GM15510 (cell line): ENCODE data around the gene TANGO6.

Experiments used
- POLR2A ChIP-seq: IDR thresholded peaks from 3 replicates; pipeline ENCODE4 v1.6.1; 2011; ENCODE audit warnings: borderline replicate concordance; ENCODE audit not compliant: insufficient read length; ENCODE audit errors: extremely low read depth

The TANGO6 gene

DNA sequence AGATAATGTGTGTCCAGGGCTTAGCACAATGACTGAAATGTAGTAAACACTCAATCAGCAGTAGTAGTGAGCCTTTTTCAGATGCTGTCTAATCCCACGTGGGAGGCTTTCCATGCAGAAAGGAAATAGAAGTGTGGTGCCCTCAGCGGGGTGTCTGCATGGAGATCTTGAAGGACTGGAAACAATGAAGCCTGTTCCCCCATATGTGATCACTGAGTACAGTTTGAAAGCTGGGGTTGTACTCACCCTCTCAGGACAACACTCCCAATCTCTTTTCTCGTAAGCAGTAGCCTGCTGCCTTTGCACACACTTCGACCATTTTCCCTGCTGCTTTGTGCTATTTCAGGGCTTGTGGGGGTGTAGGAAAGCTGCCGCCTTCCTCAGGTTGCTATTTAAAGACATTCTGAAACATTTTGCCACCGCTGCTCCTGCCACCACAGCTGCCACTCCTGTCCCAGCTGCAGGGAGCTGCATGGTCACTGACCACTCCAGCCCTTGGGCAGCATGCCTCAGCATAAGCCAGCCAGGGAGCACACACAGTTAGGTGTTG, 221.5 kb downstream of the TANGO6 start:
- TF ChIP-seq POLR2A, result no peak

GRCh38 chr16:69069504-69069903, 226.2 kb downstream of the TANGO6 start:
- no peak for TF ChIP-seq POLR2A

- TF ChIP-seq POLR2A, result no peak
Measured at GRCh38 chr16:69071036-69071435, 227.7 kb downstream of the TANGO6 start.

GRCh38 chr16:69072640-69072974, 229.3 kb downstream of the TANGO6 start:
- TF ChIP-seq POLR2A, result no peak

DNA sequence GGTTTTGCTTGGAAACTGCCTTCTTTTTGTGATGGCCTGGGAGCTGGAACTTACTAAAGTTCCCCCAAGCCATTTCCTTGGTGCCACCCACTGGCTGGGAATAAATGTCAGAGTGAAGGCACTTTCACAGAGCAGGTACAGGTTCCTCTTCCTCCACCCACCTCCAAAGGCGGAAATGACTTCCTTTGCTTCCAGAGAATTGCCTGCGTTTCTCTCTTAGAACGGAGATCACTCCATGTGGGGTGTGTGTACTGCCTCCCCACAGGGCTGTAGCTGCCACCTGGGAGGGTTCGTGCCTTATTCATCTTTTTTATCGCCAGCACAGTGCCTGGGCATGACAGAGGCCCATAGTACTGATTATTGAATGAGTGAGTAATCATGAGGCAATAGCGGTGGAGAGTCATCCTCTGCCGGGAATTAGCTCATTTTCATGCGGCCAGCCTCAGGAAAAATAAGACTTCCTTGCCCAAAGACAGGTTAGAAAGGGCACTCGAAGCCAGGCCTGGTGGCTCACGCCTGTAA, 229.9 kb downstream of the TANGO6 start:
- no peak for TF ChIP-seq POLR2A

DNA sequence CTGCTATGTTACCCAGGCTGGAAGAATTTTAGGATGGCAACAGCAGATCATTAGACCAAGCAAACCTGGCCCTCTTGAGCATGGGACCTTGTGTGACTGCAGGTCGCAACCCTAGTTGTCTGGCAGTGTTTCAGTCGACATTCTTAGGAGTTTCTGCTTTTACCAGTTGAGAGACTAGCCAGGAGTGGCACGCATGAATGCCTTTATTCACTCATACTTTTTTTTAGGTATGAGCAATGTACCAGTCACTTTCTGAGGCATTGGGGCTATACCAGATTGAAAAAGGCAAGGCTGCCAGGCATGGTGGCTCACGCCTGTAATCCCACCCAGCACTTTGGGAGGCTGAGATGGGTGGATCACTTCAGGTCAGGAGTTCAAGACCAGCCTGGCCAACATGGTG, 233.9 kb downstream of the TANGO6 start:
- TF ChIP-seq POLR2A, result no peak

GRCh38 chr16:69078073-69078472, 234.7 kb downstream of the TANGO6 start:
- TF ChIP-seq POLR2A, result no peak

DNA sequence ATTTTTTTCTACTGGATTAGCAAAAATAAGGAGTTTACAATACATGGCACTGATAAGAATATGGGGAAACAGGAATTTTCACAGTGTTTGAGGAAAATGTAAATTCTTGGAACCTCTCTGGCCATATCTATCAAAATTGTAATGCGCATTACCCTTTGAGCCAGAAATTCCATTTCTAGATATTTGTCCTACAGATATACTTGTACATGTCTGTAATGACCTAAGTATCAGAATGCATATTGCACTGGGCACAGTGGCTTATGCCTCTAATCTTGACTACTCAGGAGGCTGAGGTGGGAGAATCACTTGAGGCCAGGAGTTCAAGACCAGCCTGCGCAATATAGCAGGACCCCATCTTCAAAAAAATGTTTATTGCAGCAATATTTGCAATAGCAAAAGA, 236.4 kb downstream of the TANGO6 start:
- no peak for TF ChIP-seq POLR2A

- no peak for TF ChIP-seq POLR2A
Measured at GRCh38 chr16:69083306-69083941, 240.1 kb downstream of the TANGO6 start.

- no peak for TF ChIP-seq POLR2A
Measured at GRCh38 chr16:69084289-69084688, 241.0 kb downstream of the TANGO6 start.

DNA sequence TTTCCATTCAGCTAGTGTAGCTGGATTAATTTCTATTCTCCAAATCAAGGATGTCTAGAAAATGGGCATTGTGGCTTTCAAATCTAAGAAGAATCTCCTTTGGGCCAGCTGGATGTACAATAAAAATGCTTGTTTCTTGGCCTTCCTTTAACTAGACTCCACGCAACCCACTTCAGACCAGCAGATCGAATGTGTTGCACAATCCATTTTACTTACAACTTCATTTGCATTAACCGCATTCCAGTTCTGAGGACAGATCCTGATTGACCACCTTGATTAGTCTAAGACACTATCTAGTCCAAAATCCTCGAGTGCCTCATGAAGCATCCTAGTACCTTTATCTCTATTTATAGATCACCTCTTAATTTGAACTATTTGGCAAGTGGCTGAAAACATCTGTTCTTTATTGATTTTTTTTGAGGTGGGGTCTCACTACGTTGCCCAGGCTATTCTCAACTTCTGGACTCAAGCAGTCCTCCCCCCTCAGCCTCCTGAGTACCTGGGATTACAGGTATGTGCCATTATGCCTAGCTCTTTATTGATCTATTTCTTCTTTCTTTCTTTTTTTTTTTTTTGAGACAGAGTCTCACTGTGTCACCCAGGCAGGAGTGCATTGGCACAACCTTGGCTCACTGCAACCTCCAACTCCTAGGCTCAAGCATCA, 241.8 kb downstream of the TANGO6 start:
- TF ChIP-seq POLR2A, result no peak

- TF ChIP-seq POLR2A, result no peak
Measured at GRCh38 chr16:69087161-69087581, 243.8 kb downstream of the TANGO6 start.

- TF ChIP-seq POLR2A, result no peak
Measured at GRCh38 chr16:69088684-69089083, 245.4 kb downstream of the TANGO6 start.

- no peak for TF ChIP-seq POLR2A
Measured at GRCh38 chr16:69089091-69089910, 246.0 kb downstream of the TANGO6 start.

- no peak for TF ChIP-seq POLR2A
Measured at GRCh38 chr16:69093974-69094373, 250.6 kb downstream of the TANGO6 start.

DNA sequence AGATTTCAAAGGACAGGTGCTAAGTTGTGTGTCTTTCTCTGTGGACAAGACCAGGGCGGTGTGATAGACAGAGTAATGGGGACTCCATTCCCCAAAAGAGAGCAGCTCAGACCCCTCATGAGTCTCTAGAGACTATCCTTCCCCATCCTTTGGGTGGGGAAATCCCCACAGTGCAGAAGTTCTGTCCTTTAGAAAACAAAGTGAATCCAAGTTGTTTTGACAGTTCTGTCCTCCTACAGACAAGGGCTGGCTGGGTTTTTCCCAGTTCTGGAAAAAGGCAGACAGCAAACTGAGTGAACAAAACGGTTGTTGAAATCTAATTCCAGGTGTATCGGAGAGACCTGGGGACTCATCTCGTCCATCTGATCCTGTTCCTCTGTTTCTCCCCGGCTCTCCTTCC, 251.2 kb downstream of the TANGO6 start:
- no peak for TF ChIP-seq POLR2A

DNA sequence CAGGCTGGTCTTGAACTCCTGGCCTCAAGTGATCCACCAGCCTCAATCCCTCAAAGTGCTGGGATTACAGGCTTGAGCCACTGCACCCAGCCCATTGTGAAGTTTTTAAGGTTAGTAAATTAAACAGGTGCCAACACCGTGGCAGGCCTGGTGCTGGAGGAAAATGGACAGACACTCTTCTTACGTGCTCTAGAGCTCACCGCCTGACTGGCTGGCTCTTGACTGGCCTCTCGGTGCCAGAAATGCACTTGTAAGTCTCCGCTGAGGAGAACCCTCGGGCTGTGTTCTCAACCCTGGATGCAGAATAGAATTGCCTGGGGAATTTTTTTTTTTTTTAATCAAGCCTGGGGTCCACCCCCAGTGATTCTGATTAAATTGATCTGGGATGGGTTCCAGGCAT, 251.9 kb downstream of the TANGO6 start:
- TF ChIP-seq POLR2A, result no peak
